WERI-Rb-1 (cell line): Measurements from ENCODE around the gene OSBPL5.

Experiments used
- DNase-seq: peaks from one replicate; pipeline ENCODE4 v3.0.0-alpha.2; 2020
- H3K27ac ChIP-seq: fragments of 250-450 bp; sonication (Bioruptor Pico); 2 replicates; pipeline ENCODE4 v1.5.1; 2020; ENCODE audit warnings: mild to moderate bottlenecking, moderate library complexity
- H3K27me3 ChIP-seq: fragments of 250-450 bp; sonication (Bioruptor Pico); 2 replicates; pipeline ENCODE4 v1.5.1; 2021; ENCODE audit warnings: mild to moderate bottlenecking, low read depth, moderate library complexity; ENCODE audit not compliant: insufficient read depth, severe bottlenecking
- H3K36me3 ChIP-seq: fragments of 250-450 bp; sonication (Bioruptor Pico); 2 replicates; pipeline ENCODE4 v1.5.1; 2020; ENCODE audit warnings: mild to moderate bottlenecking, moderate library complexity
- H3K4me3 ChIP-seq: 2 replicates; pipeline ENCODE4 v1.5.1; 2011; ENCODE audit warnings: low read depth, mild to moderate bottlenecking, control low read depth, low read length
- H3K9me3 ChIP-seq: fragments of 250-450 bp; sonication (Bioruptor Pico); 2 replicates; pipeline ENCODE4 v1.5.1; 2021; ENCODE audit warnings: mild to moderate bottlenecking, moderate library complexity; ENCODE audit not compliant: severe bottlenecking
- TF ChIP-seq, protein P1 (sequence below): IDR thresholded peaks from 2 replicates; pipeline ENCODE4 v1.5.1; 2011; ENCODE audit warnings: low read depth, mild to moderate bottlenecking, control low read depth, inconsistent platforms, low read length

Gene OSBPL5

DNA sequence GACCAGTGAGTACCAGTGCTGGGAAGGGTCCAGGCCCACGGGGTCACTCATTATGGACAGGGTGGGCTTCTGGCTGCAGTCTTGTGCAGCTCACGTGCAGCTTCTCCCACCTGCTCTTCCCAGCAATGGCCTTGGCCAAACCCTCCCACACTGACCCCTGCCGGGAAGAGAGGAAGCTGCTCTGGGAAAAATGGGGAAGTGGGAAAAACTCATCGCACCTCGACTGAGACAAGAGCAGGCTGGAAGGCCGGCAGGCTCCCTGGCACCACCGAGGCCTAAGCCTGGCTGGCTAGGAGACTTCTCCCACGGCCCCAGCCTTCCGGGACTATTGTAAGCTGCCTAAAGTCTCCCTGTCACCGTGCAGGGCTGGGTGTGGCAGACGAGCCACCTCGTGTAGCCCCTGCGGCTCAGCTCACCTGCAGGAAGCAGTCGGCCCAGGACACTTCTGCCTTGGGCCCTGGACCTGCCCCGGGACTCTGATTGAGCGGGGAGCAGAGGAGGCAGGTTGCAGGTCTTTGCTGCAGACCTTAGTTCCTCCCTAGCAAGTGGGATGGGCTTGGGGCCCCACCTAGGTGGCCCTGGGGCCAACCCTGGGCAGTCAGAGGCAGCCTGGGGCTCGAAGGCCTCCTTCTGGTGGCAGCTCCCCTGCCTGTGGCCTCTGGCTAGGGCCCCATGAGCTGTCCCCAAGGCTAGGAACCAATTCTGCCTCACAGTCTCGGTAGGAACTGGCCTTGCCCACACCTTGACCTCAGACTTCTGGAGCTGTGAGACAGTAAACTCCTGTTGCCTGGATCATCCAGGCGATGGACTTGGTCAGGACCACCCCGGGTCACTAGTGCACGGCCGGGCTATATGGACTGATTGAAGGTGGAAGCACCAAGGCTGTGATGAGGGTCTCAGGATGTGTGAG lies 30.4 kb upstream of the OSBPL5 start:
- TF ChIP-seq, protein P1, sequence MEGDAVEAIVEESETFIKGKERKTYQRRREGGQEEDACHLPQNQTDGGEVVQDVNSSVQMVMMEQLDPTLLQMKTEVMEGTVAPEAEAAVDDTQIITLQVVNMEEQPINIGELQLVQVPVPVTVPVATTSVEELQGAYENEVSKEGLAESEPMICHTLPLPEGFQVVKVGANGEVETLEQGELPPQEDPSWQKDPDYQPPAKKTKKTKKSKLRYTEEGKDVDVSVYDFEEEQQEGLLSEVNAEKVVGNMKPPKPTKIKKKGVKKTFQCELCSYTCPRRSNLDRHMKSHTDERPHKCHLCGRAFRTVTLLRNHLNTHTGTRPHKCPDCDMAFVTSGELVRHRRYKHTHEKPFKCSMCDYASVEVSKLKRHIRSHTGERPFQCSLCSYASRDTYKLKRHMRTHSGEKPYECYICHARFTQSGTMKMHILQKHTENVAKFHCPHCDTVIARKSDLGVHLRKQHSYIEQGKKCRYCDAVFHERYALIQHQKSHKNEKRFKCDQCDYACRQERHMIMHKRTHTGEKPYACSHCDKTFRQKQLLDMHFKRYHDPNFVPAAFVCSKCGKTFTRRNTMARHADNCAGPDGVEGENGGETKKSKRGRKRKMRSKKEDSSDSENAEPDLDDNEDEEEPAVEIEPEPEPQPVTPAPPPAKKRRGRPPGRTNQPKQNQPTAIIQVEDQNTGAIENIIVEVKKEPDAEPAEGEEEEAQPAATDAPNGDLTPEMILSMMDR = peak; percentile 73
- no peaks in the 10 kb centered on the region for H3K9me3 ChIP-seq
- no peak overlapping the region for H3K27ac ChIP-seq
- H3K27me3 ChIP-seq = no peaks in the 10 kb centered on the region
- H3K4me3 ChIP-seq = no peak overlapping the region
- DNase-seq = peak; percentile 60
- H3K36me3 ChIP-seq = no peaks in the 10 kb centered on the region

DNA sequence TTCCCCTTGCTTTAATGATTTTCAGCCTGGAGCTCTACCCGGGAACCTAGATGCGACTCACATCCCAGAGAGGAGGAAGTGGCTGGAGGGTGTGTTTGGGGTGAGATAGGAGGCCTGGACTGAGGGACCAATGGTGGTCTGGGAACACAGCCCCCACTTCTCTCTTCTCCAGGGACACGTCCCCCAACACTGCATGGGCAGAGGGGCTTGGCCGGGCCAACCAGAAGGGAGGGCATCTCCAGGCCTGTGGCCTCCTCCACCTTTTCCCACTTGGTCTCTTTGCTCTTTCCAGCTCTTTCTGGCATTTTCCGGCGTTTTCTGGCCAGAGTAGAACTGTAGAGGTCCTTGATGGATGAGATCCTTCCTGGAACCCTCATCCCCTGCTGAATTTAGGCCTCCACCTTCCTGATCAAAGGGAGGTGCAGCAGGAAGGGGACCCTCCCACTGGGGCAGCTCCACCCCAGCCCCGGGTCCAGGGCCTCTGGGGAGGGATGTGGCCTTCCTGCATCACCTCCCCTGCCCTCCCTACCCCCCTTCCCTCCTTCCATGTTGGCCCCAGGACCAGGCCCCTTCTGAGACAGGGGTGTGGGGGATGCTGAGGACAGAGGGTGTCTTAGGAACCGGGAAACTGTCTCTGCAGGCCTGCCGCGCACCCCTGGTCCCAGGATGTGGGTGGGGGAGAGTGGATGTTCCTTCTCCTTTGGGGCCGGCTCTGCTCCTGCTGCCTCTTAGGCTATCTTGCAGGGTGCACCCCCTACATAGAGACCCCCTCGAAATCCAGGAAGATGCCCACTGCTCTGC lies 29.1 kb upstream of the OSBPL5 start:
- H3K27me3 ChIP-seq = no peaks in the 10 kb centered on the region
- H3K4me3 ChIP-seq = no peak overlapping the region
- TF ChIP-seq, protein P1 = no peak
- no peaks in the 10 kb centered on the region for H3K9me3 ChIP-seq
- no peak overlapping the region for H3K27ac ChIP-seq
- DNase-seq = no peak
- no peaks in the 10 kb centered on the region for H3K36me3 ChIP-seq

DNA sequence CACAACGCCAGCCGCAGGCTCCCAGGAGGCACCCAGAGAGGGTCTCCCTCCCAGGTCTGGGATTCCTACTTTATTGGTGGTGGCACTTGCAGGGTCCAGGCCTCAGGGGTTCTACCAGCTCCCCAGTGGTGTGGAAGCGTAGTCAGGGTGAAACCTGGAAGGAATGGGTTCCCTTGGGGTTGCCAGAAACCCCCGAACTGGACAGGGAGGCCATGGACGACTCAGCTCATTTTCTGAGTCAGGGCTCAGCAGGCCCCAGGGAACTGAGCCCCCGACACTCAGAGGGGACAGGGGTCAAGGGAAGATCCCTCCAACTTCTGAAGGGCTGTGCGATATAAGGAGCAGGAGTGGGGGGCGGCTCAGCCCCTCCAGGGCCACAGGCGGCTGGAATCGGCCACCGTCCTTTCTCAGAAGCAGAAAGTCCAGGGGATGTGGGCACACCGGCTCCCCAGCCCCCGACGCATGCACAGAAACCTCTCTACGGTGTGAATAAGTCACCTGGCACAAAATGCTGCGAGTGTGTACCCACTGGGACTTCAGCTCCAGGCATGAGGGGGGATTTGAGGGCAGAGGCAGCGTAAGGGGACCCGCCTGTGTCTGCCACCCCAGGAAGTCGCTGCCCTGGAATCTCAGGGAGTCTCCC lies 28.4 kb upstream of the OSBPL5 start:
- DNase-seq = no peak
- no peak overlapping the region for H3K4me3 ChIP-seq
- H3K9me3 ChIP-seq = no peaks in the 10 kb centered on the region
- no peaks in the 10 kb centered on the region for H3K27me3 ChIP-seq
- TF ChIP-seq, protein P1 = no peak
- H3K36me3 ChIP-seq = no peaks in the 10 kb centered on the region
- no peak overlapping the region for H3K27ac ChIP-seq

DNA sequence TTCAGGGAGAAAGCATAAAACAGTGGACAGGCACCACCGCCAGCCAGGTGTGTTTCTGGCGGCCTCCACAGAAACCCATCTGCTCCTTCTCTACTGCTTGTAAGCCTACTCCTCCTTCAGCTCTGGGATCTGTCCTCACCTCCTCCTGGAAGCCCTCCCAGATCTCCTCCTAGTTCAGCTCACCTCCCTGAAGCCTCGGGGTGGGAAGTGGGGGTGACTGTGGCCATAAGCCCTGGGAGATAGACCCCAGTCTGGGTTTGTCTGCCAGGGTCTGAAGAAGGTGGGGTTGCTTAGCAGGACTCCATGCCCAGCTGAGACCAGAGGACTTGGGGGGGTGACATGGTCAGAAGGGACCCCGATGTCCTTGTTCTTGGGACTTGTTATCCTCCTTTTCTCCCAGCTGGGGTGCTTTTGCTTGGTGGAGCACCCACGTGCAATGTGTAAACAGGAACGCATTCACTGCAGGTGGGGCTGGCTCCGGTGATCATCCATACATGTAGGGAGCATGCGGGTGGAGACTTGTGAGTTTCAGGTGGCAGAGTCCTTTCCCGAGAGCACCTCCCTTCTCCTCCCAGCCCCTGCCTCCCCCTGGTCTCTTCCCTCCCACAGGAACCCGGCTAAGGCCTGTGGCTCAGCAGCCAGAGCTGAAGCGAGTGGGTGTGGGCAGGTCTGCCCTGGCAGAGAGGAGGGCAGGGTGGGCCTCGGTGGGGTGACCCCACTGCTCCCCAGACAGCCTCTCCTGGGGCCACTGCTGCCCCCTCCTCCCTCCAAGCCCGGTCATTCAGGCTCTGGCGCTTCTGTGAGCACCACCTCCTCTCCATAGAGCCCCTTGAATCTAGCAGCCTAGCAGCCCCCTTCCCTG lies 27.6 kb upstream of the OSBPL5 start:
- DNase-seq = no peak
- no peak overlapping the region for H3K4me3 ChIP-seq
- no peaks in the 10 kb centered on the region for H3K9me3 ChIP-seq
- no peaks in the 10 kb centered on the region for H3K27me3 ChIP-seq
- TF ChIP-seq, protein P1 = no peak
- H3K36me3 ChIP-seq = no peaks in the 10 kb centered on the region
- no peak overlapping the region for H3K27ac ChIP-seq
